SJSA1 (cell line): ENCODE data around the gene RELN. TPM values are rescaled to one million over a fixed set of nuclear protein-coding genes. Genes with fewer than 3 reads are reported as not detected.
A peak's percentile ranks its signal among the peaks of the same experiment; 100 is the strongest.

ENCODE experiments used
- DNase-seq, 2 experiments: peaks; one replicate each; pipeline ENCODE4 v3.0.0-alpha.2; 2015 to 2020; ENCODE audit warnings: low spot score in 2 of 2, low read depth in 1 of 2
- H3K27ac ChIP-seq: fragments of 250-450 bp; sonication (Bioruptor Pico); 2 replicates; pipeline ENCODE4 v1.5.1; 2020; ENCODE audit warnings: mild to moderate bottlenecking, moderate library complexity
- H3K27me3 ChIP-seq: fragments of 250-450 bp; sonication (Bioruptor Pico); replicated peaks from 2 replicates; pipeline ENCODE4 v1.5.1; 2020; ENCODE audit warnings: mild to moderate bottlenecking, moderate library complexity
- H3K36me3 ChIP-seq: fragments of 250-450 bp; sonication (Bioruptor Pico); 2 replicates; pipeline ENCODE4 v1.5.1; 2020; ENCODE audit warnings: mild to moderate bottlenecking
- H3K4me1 ChIP-seq: fragments of 250-450 bp; sonication (Bioruptor Pico); replicated peaks from 2 replicates; pipeline ENCODE4 v1.6.1; 2021; ENCODE audit warnings: mild to moderate bottlenecking
- H3K4me3 ChIP-seq: fragments of 250-450 bp; sonication (Bioruptor Pico); 2 replicates; pipeline ENCODE4 v1.5.1; 2020; ENCODE audit warnings: mild to moderate bottlenecking
- H3K9me3 ChIP-seq: fragments of 250-450 bp; sonication (Bioruptor Pico); replicated peaks from 2 replicates; pipeline ENCODE4 v1.5.1; 2020; ENCODE audit warnings: mild to moderate bottlenecking
- total RNA-seq: library from RNA; depleted of rRNA; stranded (reverse); fragments of >200 nt; shearing (Covaris generic); gene quantifications from 2 replicates; pipeline ENCODE4 v1.2.3, GENCODE V29; 2014

RELN gene
- total RNA-seq, 1 experiment from 2014 or later, result 0.03 TPM

DNA sequence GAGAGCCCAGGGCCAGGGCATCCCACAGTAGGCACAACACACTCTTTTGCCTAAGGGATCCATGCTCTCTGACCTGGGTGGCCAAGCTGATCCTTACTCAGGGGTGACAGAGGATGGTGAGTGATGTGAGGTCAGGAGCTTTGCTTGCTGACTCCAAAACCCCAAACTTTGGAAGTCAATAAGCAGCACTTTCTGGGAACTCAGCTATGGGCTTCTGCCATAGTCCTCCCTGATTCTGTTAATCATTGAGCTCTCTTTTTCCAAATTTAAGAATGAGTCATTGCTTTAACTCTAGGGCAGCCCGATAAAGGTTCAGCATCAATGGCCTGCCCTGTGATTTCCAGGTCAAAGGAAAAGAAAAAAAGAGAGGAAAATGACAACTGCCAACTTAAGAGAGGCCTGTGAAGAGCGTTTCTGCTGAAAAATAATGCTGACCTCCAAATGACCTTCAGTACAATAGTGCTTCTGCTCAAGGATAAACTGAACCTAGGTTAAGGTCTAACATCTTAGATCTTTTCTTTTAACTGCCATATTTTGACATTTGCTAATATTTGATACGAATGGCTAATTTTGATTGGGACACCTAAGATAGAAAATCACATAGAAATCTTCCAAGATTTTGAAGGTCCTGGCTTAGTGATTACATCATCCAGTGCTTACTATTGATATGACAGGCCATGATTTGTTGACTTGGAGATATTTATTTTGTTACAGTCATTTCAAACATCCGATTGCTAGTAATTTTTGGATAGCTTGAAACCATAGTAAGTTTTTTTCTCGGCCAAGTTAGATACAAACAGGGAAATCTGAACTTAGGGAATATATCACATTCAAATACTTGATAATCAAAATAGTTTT, 20.8 kb upstream of the RELN start:
- no peaks in the 10 kb centered on the region for H3K9me3 ChIP-seq
- no peaks in the 10 kb centered on the region for H3K27me3 ChIP-seq
- no peaks in the 10 kb centered on the region for H3K36me3 ChIP-seq
- no peak for DNase-seq
- H3K4me3 ChIP-seq, result no peak overlapping the region
- H3K4me1 ChIP-seq, result no peaks in the 10 kb centered on the region
- no peak overlapping the region for H3K27ac ChIP-seq

DNA sequence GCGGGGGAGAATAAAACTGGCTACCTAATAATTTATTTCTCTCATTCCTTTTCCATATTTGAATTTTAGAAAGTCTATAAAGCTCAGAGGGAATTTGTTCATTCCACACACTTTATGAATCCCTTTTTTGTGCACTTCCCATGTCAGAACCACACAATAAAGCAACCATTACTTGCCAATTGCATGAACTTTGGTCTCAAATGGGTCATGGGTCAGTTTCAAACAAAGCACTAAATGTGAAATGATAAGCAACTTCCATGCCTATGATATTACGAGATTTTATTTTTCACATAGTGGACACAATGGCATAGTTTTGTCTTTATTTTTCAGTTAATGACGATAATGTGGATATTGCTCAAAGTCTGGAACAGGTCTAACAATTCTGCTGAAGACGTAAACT, 18.6 kb upstream of the RELN start:
- H3K27ac ChIP-seq, result no peak overlapping the region
- no peaks in the 10 kb centered on the region for H3K4me1 ChIP-seq
- H3K36me3 ChIP-seq, result no peaks in the 10 kb centered on the region
- DNase-seq, result no peak
- no peak overlapping the region for H3K4me3 ChIP-seq
- H3K27me3 ChIP-seq, result no peaks in the 10 kb centered on the region
- H3K9me3 ChIP-seq, result no peaks in the 10 kb centered on the region

DNA sequence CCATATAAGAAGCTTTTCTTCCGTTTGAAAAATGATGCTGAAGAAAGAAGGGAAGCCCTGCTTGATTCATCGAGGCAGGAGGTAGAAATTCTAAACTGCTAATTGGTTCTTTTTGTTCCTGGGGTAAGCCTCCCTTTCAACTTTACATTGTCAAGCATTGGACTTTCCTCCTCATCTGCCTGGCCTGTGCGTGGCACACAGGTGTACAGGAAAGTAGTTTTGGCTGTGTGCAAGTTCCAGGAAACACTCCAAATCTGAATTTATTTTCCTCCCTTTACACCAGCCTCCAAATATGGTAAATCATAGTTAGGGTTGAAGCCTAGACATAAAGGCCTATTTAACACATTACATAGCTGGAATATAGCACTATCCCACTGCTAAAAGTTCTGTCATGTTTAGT, 18.2 kb upstream of the RELN start:
- Histone ChIP-seq H3K4me3 (no peak overlapping the region), H3K9me3 (no peaks in the 10 kb centered on the region), H3K27ac (no peak overlapping the region), H3K4me1 (no peaks in the 10 kb centered on the region), H3K27me3 (no peaks in the 10 kb centered on the region), H3K36me3 (no peaks in the 10 kb centered on the region)
- DNase-seq, result no peak

DNA sequence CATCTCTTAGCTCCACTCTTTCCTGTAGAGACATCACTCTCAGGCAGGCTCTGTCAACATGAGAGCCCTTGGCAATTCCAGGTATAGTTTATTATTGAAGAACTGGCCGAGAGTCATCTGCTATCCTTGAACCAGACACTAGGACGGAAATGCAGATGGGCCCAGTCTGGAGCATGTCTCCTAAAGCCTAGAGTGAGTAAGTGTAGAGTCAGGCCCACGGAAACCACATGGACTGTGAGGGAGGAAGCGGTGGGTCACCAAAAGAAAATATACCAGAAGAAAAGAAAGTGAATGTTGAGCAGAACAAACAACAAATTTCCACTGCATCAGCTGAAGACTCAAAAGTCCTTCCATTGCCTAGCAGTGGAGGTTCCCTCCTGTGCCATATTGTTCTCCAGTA, 15.7 kb upstream of the RELN start:
- H3K27me3 ChIP-seq, result no peaks in the 10 kb centered on the region
- H3K4me3 ChIP-seq, result no peak overlapping the region
- no peak overlapping the region for H3K27ac ChIP-seq
- H3K36me3 ChIP-seq, result no peaks in the 10 kb centered on the region
- no peaks in the 10 kb centered on the region for H3K4me1 ChIP-seq
- DNase-seq, result no peak
- H3K9me3 ChIP-seq, result no peaks in the 10 kb centered on the region

DNA sequence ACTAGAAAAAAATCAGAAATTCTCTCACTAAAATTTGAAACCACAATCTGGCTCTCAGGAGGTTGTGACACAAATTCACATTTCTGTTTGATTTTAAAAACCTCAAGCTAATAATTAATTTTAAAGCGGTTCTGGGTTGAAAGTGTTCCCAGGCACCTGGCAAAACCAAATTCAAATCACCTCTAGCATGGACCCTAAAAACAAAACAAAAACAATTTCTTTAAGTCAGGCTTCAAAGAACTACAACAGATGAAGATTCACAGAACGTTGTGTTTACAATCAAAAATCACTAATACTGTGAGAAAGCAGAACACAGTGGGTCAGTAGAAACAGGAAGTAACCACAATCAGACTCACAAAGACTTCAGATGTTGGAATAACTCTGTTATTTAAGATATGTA, 7.2 kb upstream of the RELN start:
- Histone ChIP-seq H3K9me3 (no peaks in the 10 kb centered on the region), H3K4me1 (no peaks in the 10 kb centered on the region), H3K27me3 (peaks cover 17% of the 10 kb centered on the region), H3K36me3 (no peaks in the 10 kb centered on the region), H3K27ac (no peak overlapping the region), H3K4me3 (no peak overlapping the region)
- no peak for DNase-seq

DNA sequence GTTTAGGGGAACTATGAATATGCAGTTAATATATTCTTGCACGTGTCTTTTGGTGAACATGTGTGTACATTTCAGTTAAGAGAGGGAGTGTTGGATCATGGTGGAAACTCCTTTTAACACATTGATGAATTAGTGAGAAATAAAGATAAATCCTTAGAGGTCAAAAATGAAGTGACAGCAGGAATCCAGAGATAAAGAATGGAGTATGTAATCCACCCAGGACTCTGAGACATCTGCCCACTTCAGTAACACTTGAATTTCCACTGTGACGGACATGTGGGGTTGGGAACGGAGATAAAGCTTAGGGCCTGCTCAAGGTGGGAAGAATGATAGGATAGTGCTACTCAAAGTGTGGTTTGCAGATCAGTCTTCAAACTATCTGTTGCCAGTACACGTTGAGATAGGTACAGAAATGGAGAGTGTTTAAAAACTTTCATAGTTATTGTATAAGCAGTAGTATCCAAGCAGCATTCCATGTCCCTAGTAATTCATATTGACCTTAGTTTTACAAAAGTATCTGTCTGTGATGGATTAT, 6.6 kb upstream of the RELN start:
- no peaks in the 10 kb centered on the region for H3K9me3 ChIP-seq
- no peaks in the 10 kb centered on the region for H3K36me3 ChIP-seq
- H3K27me3 ChIP-seq, result peaks cover 23% of the 10 kb centered on the region
- DNase-seq, result no peak
- H3K4me1 ChIP-seq, result no peaks in the 10 kb centered on the region
- no peak overlapping the region for H3K4me3 ChIP-seq
- H3K27ac ChIP-seq, result no peak overlapping the region

DNA sequence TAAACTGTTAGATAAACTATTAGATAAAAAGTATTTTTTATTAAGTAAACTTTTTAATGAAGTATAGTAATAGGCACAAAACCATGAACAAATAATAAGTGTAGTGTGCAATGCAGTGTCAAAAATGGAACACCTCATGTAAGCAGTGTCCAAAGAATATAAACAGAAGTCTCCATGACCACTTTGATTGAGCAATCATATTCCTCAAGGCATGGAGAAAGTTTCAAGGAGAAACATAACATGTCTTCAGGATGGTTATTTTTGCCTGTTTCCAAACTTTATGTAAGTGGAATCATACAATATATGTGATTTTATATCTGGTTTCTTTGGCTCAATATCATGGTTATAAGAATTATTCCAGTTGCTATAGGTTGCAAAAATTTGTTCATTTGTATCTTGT, 6.1 kb upstream of the RELN start:
- peaks cover under 1% of the 10 kb centered on the region; the same call in 1 of the 2 replicates for H3K4me1 ChIP-seq
- no peaks in the 10 kb centered on the region for H3K36me3 ChIP-seq
- H3K27me3 ChIP-seq, result peaks cover 28% of the 10 kb centered on the region
- H3K4me3 ChIP-seq, result no peak overlapping the region
- no peaks in the 10 kb centered on the region for H3K9me3 ChIP-seq
- DNase-seq, result no peak
- H3K27ac ChIP-seq, result no peak overlapping the region

DNA sequence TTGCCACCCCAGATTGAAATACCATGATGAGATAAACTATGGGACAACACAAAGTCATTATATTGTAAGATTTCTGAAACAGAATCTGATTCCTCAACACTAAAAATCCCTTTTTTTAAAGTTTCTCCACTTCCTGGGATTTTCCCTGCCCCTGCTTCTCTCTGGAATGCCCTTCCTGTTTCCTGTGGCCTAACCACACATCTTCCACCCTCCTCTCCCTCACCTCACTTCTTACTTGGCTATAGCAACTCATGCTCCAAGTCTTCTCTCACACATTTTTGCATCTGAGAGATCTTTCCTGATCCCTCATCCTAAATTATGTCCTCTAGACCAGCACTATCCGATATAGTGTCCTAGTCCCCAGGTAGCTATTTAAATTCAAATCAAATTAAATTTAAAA, 4.1 kb upstream of the RELN start:
- Histone ChIP-seq H3K4me3 (no peak overlapping the region), H3K36me3 (no peaks in the 10 kb centered on the region), H3K27ac (no peak overlapping the region), H3K9me3 (no peaks in the 10 kb centered on the region), H3K27me3 (peaks cover 45% of the 10 kb centered on the region), H3K4me1 (peaks cover 10% of the 10 kb centered on the region)
- DNase-seq, result no peak

DNA sequence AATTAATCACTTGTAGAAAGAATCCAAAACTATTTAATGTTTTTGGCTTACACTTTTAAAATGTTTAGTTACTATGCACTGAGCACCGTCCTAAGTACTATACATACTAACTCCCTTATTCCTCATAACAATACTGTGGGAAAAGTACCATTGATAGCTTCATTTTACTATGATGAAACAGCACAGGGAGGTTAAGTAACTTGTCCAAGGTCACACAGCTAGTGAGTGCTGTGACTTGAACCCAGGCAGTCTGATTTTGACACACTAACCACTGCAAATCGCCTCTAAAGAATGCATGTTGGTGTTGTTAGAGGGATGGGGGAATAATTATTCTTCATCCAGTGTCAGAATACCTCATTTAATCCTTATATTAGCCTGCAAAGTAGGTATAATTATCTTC, 1.9 kb upstream of the RELN start:
- Histone ChIP-seq H3K9me3 (no peaks in the 10 kb centered on the region), H3K4me3 (no peak overlapping the region), H3K27me3 (peaks cover 57% of the 10 kb centered on the region), H3K36me3 (no peaks in the 10 kb centered on the region), H3K4me1 (peaks cover 10% of the 10 kb centered on the region), H3K27ac (no peak overlapping the region)
- no peak for DNase-seq

DNA sequence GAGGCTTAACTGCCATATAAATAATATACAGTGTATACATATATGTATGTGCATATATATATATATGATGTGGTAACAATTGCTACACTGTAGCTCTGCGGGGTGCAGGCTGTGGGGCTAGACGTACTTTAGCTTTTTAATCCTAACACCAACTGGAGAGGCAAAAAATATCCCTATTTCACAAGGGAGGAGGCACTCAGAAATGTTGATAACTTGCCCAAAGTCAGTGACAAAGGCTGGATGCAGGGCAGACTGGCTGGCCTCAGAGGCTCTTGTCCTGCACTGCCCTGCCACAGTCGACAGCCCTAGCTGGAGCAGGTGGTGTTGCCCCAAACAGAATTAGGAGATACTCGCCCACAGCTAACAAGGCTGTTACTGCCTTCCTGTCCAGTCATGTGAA, 1.5 kb upstream of the RELN start:
- Histone ChIP-seq H3K27ac (no peak overlapping the region), H3K9me3 (no peaks in the 10 kb centered on the region), H3K27me3 (peaks cover 61% of the 10 kb centered on the region), H3K4me1 (peaks cover 10% of the 10 kb centered on the region), H3K4me3 (no peak overlapping the region), H3K36me3 (no peaks in the 10 kb centered on the region)
- DNase-seq, result no peak

DNA sequence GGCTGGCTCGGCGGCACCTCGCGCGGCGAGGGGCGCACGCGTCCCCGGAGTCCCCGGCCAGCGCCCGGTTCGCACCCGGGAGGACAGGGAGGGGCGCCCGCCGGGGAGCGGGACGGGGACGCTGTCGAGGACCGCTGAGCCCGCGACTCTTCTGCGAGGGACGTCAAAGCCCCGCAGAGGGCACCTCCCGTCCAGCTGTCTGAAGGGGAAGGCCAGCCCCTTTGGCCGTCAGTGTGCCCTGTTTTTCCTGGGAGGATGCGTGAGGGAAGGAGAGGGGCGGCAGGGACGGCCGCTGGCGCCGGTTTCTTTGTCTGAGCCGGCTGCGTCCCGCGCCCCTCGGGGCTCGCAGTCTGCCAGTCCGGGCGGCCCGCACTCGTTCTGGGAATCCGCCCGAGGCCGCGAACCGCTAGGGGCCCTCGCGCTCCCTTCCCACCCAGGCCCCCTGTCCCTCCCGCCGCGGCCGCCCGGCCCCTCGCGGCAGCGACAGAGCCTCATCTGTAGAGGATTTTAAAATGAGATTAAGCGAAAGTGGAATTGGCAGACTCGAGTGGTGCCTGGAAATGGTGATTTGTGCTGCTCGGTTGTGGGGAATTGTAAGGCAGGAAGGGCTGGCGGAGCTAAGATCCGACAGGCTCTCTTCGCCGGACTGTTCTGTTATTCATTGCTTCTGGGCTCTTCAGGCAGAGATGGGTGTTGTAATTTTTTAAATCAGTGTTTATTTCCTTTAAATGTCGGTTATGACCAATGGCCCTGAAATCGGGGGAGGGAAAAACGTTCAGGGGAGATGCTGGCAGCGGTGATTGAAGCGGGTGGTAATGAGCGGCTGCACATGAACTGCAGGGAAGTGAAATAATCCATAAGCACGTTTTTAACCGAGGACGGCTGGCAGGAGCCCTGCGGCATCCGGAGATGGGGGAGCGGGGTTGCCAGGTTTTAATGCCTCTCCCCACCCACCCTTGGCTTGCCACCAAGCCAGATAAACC, 618 bp upstream of the RELN start:
- peak in 1 of 2 experiments; percentile 13 for DNase-seq
- H3K9me3 ChIP-seq, result no peaks in the 10 kb centered on the region
- H3K4me1 ChIP-seq, result peaks cover 10% of the 10 kb centered on the region
- no peak overlapping the region for H3K27ac ChIP-seq
- H3K4me3 ChIP-seq, result peak overlapping the region; percentile 19; the same call in 1 of the 2 replicates
- H3K27me3 ChIP-seq, result peaks cover 65% of the 10 kb centered on the region
- H3K36me3 ChIP-seq, result no peaks in the 10 kb centered on the region

DNA sequence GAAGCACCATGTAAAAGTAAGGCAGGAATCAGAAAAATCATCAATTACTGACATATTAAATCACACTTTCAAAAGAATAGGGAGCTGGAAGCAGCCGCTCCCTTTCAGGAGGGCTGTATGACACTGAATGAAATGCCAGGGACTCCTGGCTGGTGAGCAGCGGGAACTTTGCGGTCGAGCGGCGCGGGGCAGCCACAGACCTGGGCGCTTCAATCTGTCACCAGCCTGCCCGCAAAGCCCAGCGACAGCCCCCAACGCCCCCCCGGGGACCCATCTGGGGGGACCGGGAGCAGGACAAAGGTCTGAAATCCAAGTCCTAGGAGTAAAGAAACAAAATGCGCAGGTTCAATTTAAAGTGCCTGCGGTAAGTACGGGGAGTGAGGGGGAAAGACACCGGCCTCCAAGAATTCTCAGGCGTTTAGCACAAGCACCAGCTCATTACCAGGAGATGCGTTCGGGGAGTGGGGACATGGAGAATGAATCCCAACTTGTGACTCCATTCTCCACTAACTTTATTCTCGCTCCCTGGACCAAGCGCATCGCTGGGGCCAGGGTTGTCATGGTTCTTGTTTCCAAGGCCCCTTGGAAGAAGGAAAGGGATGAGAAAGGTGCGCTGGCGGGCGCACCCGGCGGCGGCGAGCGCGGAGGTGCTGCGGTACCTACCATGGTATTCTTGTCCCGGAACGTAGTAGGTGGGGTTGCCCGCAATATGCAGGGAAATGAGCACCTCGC, 824 bp downstream of the RELN start:
- H3K36me3 ChIP-seq, result no peaks in the 10 kb centered on the region
- no peak overlapping the region for H3K27ac ChIP-seq
- H3K4me1 ChIP-seq, result peaks cover 10% of the 10 kb centered on the region
- peaks cover 65% of the 10 kb centered on the region for H3K27me3 ChIP-seq
- H3K9me3 ChIP-seq, result no peaks in the 10 kb centered on the region
- no peak for DNase-seq
- H3K4me3 ChIP-seq, result no peak overlapping the region

DNA sequence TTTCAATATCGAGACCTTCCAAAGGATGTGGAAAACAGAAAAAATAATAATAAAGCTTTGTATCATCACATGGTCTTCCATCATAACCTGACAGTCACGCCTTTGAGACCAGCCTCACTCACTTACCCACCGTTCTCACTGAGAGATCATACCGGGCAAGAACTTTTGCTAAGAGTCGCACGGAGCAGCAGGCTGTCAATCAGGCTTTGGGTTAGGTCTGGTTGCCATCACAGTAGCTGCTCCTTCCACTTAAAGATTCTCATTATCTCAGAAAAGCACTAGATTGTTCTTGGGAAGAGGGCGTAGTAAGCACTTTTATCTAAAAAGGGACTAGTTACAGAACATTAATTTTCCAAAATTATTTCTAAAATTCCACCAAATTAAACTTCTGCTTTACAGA, 2.0 kb downstream of the RELN start:
- Histone ChIP-seq H3K36me3 (no peaks in the 10 kb centered on the region), H3K4me1 (peaks cover 10% of the 10 kb centered on the region), H3K9me3 (no peaks in the 10 kb centered on the region), H3K4me3 (no peak overlapping the region), H3K27ac (no peak overlapping the region), H3K27me3 (peaks cover 70% of the 10 kb centered on the region)
- no peak for DNase-seq
